Neural progenitor cell (in vitro differentiated cells): Measurements from ENCODE around the gene MYH10.

Source experiments
- EZH2 ChIP-seq: fragments of 200-600 bp; sonication (generic); IDR thresholded peaks from 2 replicates; pipeline ENCODE4 v1.6.1; 2017; ENCODE audit warnings: antibody characterized with exemption, mild to moderate bottlenecking, moderate library complexity
- TF ChIP-seq, protein P1 (sequence below): fragments of 200-600 bp; sonication (generic); IDR thresholded peaks from 2 replicates; pipeline ENCODE4 v1.5.1; 2017; ENCODE audit warnings: antibody characterized with exemption, mild to moderate bottlenecking

DNA sequence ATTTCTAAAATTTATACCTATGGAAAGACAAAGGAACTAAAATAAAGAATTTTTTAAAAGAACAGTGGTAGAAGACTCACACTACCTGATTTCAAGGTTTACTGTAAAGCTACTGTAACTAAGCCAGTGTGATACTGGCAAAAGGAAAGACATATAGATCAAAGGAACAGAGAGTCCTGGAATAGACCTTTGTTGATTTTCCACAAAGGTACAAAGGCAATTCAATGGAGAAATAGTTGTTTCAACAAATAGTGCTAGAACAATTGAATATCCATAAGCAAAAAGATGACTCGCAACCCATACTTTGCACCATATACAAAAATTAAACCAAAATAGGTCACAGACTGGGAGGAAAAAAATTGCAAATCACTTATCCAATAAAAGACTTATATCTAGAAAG is 36.7 kb downstream of the MYH10 start:
- TF ChIP-seq, protein P1, sequence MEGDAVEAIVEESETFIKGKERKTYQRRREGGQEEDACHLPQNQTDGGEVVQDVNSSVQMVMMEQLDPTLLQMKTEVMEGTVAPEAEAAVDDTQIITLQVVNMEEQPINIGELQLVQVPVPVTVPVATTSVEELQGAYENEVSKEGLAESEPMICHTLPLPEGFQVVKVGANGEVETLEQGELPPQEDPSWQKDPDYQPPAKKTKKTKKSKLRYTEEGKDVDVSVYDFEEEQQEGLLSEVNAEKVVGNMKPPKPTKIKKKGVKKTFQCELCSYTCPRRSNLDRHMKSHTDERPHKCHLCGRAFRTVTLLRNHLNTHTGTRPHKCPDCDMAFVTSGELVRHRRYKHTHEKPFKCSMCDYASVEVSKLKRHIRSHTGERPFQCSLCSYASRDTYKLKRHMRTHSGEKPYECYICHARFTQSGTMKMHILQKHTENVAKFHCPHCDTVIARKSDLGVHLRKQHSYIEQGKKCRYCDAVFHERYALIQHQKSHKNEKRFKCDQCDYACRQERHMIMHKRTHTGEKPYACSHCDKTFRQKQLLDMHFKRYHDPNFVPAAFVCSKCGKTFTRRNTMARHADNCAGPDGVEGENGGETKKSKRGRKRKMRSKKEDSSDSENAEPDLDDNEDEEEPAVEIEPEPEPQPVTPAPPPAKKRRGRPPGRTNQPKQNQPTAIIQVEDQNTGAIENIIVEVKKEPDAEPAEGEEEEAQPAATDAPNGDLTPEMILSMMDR: no peak
- no peak for TF ChIP-seq EZH2
